ENCODE data around the gene CPSF3.

CPSF3 gene

GRCh38 chr2:9472511-9472910 is 49.1 kb downstream of the CPSF3 start:
- DNase-seq (ENCODE audit: extremely low read depth, low read depth), result no peak
- no peak for TF ChIP-seq CTCF (IDR thresholded peaks at IDR 0.05; ENCODE audit: low read depth, low read length)

- no peak for DNase-seq (ENCODE audit: extremely low read depth, low read depth)
- TF ChIP-seq CTCF (IDR thresholded peaks at IDR 0.05; ENCODE audit: low read depth, low read length), result peak; percentile 1; the same call in 1 of the 2 replicates
Observed at GRCh38 chr2:9473308-9473984, 50.0 kb downstream of the CPSF3 start.

GRCh38 chr2:9473985-9474360 is 50.5 kb downstream of the CPSF3 start:
- no peak for DNase-seq (ENCODE audit: extremely low read depth, low read depth)
- TF ChIP-seq CTCF (IDR thresholded peaks at IDR 0.05; ENCODE audit: low read depth, low read length), result no peak

GRCh38 chr2:9474361-9475057 is 51.1 kb downstream of the CPSF3 start, which contains the start of gene IAH1:
TSS of gene IAH1 (plus strand) at chr2:9474551. CDS start at chr2:9474567, 16 bp downstream.
- no peak for DNase-seq (ENCODE audit: extremely low read depth, low read depth)
- TF ChIP-seq CTCF (IDR thresholded peaks at IDR 0.05; ENCODE audit: low read depth, low read length), result no peak

- DNase-seq (ENCODE audit: extremely low read depth, low read depth), result no peak
- TF ChIP-seq CTCF (IDR thresholded peaks at IDR 0.05; ENCODE audit: low read depth, low read length), result no peak
Observed at GRCh38 chr2:9477914-9478313, 54.5 kb downstream of the CPSF3 start.

GRCh38 chr2:9478526-9478925 is 55.1 kb downstream of the CPSF3 start:
- no peak for TF ChIP-seq CTCF (IDR thresholded peaks at IDR 0.05; ENCODE audit: low read depth, low read length)
- no peak for DNase-seq (ENCODE audit: extremely low read depth, low read depth)

- no peak for TF ChIP-seq CTCF (IDR thresholded peaks at IDR 0.05; ENCODE audit: low read depth, low read length)
- no peak for DNase-seq (ENCODE audit: extremely low read depth, low read depth)
Observed at GRCh38 chr2:9480157-9480556, 56.7 kb downstream of the CPSF3 start.
